DMS153 treated with DMSO at 0.1 percent for 48 hours (cell line): ENCODE results near the gene OIP5.
"Not testable (repeated sequence)": the region's sequence is repeated elsewhere in the genome, so short reads cannot be mapped to it uniquely, and the experiment has no call there.

Experiments
- DNase-seq: peaks from one replicate; lab custom pipeline; 2025; ENCODE audit not compliant: unreplicated experiment; lab: John Stamatoyannopoulos, UW

The OIP5 gene

DNA sequence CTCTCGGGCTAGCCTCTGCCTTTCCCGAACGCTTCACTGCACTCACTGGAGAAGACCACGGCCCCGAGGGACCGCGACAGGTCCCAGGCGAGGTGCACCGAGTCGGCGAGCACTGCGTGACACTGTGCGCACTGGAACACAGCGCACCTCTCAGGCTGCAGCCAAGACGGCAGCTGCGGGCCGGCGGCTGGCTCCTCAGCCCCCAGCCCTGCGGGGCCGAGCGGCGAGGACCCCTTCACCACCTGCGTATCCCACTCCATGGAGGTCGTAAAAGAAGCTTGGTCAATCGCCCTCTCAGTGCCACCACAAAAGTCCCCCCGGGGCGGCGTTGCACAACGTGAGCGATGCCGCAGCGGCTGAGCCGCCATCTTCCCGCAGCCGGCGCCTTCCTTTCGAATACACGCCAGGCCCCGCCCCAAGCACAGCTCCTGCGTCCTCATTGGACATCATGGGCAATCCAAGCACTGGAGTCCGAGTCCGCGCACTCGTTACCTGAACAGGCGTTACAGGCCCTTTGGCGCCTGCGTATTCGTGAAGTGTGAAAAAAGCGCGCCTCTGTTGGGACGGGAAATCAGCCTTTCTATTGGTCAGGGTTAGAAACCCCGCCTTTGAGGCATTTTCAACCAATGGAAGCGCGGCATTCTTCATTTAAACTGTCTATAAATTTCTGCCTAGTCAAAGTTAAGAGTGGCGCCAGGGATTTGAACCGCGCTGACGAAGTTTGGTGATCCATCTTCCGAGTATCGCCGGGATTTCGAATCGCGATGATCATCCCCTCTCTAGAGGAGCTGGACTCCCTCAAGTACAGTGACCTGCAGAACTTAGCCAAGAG, at the start of gene OIP5, which contains the start of gene NUSAP1:
TSS of gene OIP5 (minus strand) at position 398 of the 832 bp plus-strand sequence. CDS start at position 368, 30 bp downstream.
TSS of gene NUSAP1 (plus strand) at position 688 of the 832 bp plus-strand sequence. CDS start at position 765, 77 bp downstream.
- peak; percentile 67 for DNase-seq

- DNase-seq, result no peak
Measured at GRCh38 chr15:41377978-41378377, 45.6 kb upstream of the OIP5 start.

DNA sequence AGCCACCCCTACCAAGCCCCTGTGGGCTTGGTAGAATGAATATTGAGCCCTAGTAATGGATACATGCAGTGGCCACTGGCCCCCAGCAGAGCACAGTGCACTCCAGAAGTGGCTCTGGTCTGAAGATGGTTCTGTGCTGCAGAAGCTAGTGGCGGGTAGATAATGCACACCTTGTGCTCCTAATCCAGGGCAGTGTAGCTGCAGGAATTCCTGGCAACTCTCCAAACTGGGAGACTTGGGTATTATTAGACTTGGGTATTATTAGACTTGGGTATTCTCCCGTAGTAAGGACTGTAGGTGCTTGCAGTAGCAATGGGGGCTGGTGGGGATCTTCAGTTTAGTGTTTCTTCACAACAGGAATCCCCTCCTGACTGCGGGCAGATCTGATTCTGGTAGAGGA, 35.0 kb upstream of the OIP5 start:
- DNase-seq, result no peak

DNA sequence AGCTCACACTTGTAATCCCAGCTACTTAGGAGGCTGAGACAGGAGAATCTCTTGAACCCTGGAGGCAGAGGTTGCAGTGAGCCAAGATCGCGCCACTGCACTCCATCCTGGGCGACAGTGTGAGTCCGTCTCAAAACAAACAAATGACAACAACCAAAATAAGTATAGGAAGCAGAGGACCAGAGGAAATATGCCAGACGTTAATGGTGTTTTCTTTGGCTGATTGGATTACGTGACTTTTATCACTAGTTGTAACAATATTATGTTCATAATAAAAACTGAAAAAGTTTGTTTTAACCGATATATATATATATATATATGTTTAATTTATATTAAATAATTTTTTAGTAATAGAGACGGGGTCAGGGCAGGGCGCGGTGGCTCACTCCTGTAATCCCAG, 22.0 kb upstream of the OIP5 start:
- no peak for DNase-seq

DNA sequence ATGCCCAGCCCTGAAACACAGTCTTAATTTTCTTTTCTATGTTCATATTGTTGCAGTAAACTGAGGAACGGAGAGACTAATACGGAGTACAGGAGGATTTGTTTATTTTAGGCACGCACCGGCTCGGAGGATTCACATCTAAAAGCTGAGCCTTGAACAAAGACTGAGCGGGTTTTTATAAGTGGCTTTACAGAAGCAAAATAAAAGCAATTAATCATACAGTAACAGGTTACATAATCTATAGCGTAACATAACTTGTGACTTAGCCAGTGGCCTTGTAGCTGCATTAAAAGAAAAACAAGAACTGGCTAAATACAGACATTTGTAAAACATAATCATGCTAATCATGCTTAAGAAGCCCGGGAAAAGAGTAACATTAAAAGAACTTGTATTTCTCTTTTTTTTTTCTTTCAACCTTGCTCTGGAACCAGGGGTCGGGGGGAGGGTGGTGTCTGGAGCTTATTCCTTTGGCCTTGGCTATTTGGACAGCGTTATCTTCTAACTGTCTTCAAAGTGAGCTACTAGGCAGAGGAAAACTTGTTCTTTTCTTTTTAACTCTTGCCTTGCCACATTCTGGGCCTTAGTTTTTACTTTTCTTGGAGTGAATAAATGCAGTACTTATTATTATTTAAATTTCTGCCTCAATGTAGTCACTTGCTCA, 17.8 kb upstream of the OIP5 start:
- no peak for DNase-seq

- no peak for DNase-seq
Measured at GRCh38 chr15:41347236-41347635, 14.8 kb upstream of the OIP5 start.

- DNase-seq, result no peak
Measured at GRCh38 chr15:41341519-41341918, 9.1 kb upstream of the OIP5 start.

DNA sequence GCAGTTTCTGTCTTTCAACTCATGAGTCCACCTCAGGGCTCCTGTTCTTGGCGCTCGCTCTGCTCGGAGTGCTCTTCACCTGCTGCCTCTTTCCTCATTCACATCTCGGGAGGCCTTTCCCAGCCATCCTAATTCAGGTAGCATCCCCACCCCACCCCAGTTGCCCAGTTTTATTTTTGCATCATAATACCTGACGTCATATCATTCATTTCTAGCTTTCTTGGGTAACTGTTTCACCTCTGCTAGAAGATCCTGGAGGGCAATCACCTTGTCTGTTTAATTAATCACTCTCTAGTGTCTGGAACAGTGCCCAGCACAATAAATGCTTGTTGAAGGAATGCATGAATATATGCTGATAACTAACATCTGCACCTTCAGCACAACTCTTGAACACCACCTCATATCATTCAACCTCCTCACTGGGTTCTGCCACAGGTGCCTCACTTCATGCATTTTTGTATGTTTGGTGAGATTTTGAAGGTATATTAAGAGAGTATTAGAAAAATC, 7.9 kb upstream of the OIP5 start:
- no peak for DNase-seq

GRCh38 chr15:41337631-41338522, 5.5 kb upstream of the OIP5 start:
- no peak for DNase-seq

GRCh38 chr15:41337047-41337446, 4.7 kb upstream of the OIP5 start:
- DNase-seq, result no peak

DNA sequence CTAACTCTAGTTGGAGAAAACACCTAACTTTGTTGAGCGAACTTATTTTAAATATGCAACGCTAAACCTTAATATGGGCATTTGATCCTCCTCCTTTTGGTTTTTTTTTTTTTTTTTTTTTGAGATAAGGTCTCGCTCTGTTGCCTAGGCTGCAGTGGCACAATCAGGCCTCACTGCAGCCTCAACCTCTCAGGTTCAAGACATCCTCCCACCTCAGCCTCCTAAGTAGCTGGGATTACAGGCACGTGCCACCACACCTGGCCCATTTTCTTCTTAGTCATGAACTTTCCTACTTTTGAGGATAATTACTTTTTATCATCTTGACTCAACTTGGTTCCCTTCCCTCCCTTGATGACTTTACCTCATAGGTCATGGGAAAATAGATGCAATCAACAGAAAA, 4.2 kb upstream of the OIP5 start:
- no peak for DNase-seq

- no peak for DNase-seq
Measured at GRCh38 chr15:41334293-41335120, 2.1 kb upstream of the OIP5 start.

GRCh38 chr15:41333026-41333562, 703 bp upstream of the OIP5 start:
- DNase-seq, result no peak

- DNase-seq, result no peak
Measured at GRCh38 chr15:41331833-41332193, 578 bp downstream of the OIP5 start.

- DNase-seq, result no peak
Measured at GRCh38 chr15:41331281-41331680, 1.1 kb downstream of the OIP5 start.

- DNase-seq, result no peak
Measured at GRCh38 chr15:41323611-41324010, 8.8 kb downstream of the OIP5 start.

GRCh38 chr15:41320805-41321330, 11.5 kb downstream of the OIP5 start:
- not testable (repeated sequence) for DNase-seq

DNA sequence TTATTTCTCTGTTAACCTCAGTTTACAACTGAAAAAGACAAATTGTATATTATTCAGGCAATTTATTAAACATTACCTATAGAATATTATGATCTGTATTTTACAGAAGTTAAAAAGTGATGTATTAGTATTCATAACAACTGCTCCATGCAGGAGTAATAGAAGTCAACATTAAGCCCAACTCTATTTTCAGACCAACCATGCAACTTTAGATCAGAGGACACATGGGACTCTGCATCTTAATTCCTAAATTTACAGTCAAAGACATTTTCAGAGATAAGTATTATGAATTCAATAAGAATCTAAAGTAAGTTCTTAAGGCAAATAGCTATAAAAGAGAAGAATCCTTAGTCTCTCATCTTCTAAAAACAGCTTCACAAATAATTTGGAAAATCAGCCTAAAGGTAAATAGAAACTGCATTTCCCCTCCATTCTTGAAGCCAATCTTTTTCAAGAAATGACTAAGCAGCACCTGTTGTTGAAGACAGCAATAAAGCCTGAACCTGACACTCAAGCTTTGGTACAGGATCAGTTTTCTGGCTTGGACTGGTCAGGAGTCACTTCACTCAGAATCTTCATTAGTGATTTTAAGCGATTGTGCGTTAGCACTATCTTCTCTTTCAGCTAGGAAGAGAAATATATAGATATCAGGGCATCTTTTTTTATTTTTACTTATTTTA, 23.0 kb downstream of the OIP5 start:
- DNase-seq, result no peak

DNA sequence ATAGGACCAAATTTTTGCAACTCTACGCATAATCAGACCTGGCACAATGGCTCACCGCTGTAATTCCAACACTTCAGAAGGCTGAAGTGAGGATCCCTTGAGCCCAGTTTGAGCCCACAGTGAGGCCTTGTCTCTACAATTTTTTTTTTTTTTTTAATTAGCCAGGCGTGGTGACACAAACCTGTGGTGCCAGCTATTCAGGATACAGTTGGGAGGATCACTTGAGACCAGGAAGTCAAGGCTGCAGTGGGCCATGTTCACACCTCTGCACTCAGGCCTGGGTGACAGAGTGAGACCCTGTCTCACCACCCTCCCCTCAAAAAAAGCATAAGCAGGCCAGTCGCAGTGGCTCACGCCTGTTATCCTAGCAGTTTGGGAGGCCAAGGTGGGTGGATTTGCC, 24.7 kb downstream of the OIP5 start:
- no peak for DNase-seq
